Right lobe of liver (tissue), 4 donors: ENCODE results near the gene NIPA2.

Source experiments
- POLR2A ChIP-seq: fragments of 450-650 bp; IDR thresholded peaks from one replicate; pipeline ENCODE4 v1.6.1; 2017; ENCODE audit warnings: antibody characterized with exemption, mild to moderate bottlenecking
- TF ChIP-seq, protein P1 (sequence below), 4 donors: fragments of 200-600 bp in 3 of 4; fragments of 450-650 bp in 1 of 4; IDR thresholded peaks; one replicate each; pipeline versions ENCODE4 v1.5.1 to v1.8.0; 2016 to 2022; ENCODE audit warnings: antibody characterized with exemption in 4 of 4, mild to moderate bottlenecking in 2 of 4
- donor health status: DM: no; HTN: no; CAD: no.
- donor health status: DM: no; HTN: no; CAD: no.
- donor health status: DM: no; HTN: yes; CAD: no.

GRCh38 chr15:22794621-22795167 lies 43.8 kb upstream of the NIPA2 start:
- TF ChIP-seq, protein P1, sequence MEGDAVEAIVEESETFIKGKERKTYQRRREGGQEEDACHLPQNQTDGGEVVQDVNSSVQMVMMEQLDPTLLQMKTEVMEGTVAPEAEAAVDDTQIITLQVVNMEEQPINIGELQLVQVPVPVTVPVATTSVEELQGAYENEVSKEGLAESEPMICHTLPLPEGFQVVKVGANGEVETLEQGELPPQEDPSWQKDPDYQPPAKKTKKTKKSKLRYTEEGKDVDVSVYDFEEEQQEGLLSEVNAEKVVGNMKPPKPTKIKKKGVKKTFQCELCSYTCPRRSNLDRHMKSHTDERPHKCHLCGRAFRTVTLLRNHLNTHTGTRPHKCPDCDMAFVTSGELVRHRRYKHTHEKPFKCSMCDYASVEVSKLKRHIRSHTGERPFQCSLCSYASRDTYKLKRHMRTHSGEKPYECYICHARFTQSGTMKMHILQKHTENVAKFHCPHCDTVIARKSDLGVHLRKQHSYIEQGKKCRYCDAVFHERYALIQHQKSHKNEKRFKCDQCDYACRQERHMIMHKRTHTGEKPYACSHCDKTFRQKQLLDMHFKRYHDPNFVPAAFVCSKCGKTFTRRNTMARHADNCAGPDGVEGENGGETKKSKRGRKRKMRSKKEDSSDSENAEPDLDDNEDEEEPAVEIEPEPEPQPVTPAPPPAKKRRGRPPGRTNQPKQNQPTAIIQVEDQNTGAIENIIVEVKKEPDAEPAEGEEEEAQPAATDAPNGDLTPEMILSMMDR (IDR thresholded peaks at IDR 0.05) = no peak
- TF ChIP-seq POLR2A = no peak
